ENCODE data around the gene SLC25A18. TPM values are rescaled to one million over a fixed set of nuclear protein-coding genes. Genes with fewer than 3 reads are reported as not detected.

Gene SLC25A18
- total and polyA plus RNA-seq, 2 of the 8 experiments (the other 6 are each of a cell fraction or from before 2014, with no cell fraction given): 2.8 to 2.9 TPM

DNA sequence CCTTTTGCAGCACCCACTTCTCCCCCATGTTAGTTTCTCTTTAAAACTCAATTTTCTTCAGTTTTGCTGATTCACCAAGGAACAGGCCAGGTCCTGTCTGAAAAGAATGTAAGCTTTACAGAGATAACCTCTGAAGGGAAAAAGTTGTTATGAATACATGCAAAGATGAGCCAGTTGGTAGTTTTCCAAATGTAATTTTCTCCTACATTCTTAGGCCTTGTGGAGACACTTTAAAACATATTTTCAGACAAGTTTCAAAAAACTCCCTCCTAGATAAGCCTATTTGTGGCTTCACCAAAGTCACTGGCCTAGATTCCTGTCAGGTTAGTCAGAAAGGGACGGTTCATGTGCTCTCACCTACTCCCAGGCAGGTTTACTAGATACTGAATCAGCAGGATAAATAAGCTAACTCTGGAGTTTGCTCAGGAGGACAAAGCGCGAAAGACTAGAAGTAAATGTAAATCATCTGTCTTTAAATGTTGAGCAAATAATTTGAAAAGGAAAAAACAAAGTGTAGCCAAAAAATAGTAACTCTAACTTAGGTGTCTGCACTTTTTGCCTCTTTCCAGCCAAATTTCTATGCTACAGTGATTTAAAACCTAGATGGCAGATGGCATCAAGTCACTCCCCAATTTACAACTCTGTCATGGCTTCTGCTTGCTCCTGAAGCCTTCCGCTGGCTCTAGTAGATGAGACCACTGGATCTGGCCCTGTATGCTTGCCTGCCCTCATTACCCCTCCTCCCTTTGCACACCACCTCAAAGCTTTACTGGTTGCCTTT, 70.1 kb downstream of the SLC25A18 start:
- Histone ChIP-seq H3K36me3 (ENCODE audit: control insufficient read depth in 2 of 4, insufficient read depth in 4 of 4, low read length in 3 of 4) (no peaks in the 10 kb centered on the region), H2BK5ac (ENCODE audit: low read depth, low read length) (no peak overlapping the region), H3K14ac (ENCODE audit: insufficient read length) (no peak overlapping the region), H4K20me1 (replicated peaks in 1 of 2; ENCODE audit: control insufficient read depth in 1 of 2, insufficient read depth in 2 of 2, low read length in 2 of 2) (no peaks in the 10 kb centered on the region), H3K4me1 (replicated peaks in 1 of 4; ENCODE audit: control insufficient read depth in 3 of 4, insufficient read depth in 4 of 4, low read length in 3 of 4) (peaks cover 0 to 4% (median 1%) of the 10 kb centered on the region in 4 experiments; a peak in 3 of 7 replicates), H2BK12ac (ENCODE audit: low read depth, low read length) (no peak overlapping the region; the same call in 1 of the 2 replicates), H3K9ac (replicated peaks in 1 of 4; ENCODE audit: extremely low read depth in 1 of 4, low read depth in 3 of 4, low read length in 3 of 4) (peak overlapping the region in 1 of 4 experiments; percentile 25; a peak in 1 of 7 replicates), H3K4me3 (ENCODE audit: extremely low read depth in 1 of 4, insufficient read depth in 2 of 4, low read depth in 3 of 4, low read length in 4 of 4) (no peak overlapping the region), H3K79me2 (ENCODE audit: control insufficient read depth in 1 of 2, insufficient read depth in 2 of 2, low read length in 2 of 2) (peaks cover 0 to 1% of the 10 kb centered on the region in 2 experiments; a peak in 2 of 4 replicates), H3K27me3 (replicated peaks in 1 of 4; ENCODE audit: control insufficient read depth in 3 of 4, extremely low read depth in 1 of 4, insufficient read depth in 3 of 4, low read length in 3 of 4) (no peaks in the 10 kb centered on the region), H2BK20ac (ENCODE audit: low read length) (no peak overlapping the region), H2AFZ (ENCODE audit: low read length) (no peak overlapping the region), H4K91ac (replicated peaks; ENCODE audit: insufficient read length, low read length) (no peak overlapping the region), H3K56ac (replicated peaks; ENCODE audit: insufficient read length, low read depth, low read length) (no peak overlapping the region), H4K5ac (ENCODE audit: insufficient read length, low read depth, low read length) (no peak overlapping the region), H2BK120ac (replicated peaks; ENCODE audit: low read depth, low read length) (no peak overlapping the region), H3K18ac (ENCODE audit: extremely low read depth, low read length) (no peak overlapping the region), H2BK15ac (ENCODE audit: low read length) (no peak overlapping the region), H4K8ac (ENCODE audit: extremely low read depth, insufficient read depth, low read length) (no peak overlapping the region), H3K9me3 (ENCODE audit: insufficient read depth in 2 of 2, low read depth in 1 of 2, low read length in 1 of 2) (no peaks in the 10 kb centered on the region), H3K23me2 (ENCODE audit: low read depth, low read length) (peaks cover 9% of the 10 kb centered on the region), H3K79me1 (ENCODE audit: low read depth, low read length) (no peaks in the 10 kb centered on the region), H3K4ac (replicated peaks; ENCODE audit: insufficient read length, low read depth, low read length) (no peak overlapping the region), H3K23ac (ENCODE audit: insufficient read length) (no peak overlapping the region), H3K27ac (ENCODE audit: low read depth, low read length) (no peak overlapping the region), H2AK5ac (ENCODE audit: low read depth, low read length) (no peak overlapping the region), H3K4me2 (ENCODE audit: insufficient read depth in 1 of 2, low read depth in 2 of 2, low read length in 2 of 2) (no peak overlapping the region)
- ChIA-PET POLR2A (ENCODE audit: partially characterized antibody) (interaction anchor here (1.1 kb wide), 1 partner anchor 43 kb away, joined by 3 read pairs; no protein-coding TSS in a partner anchor), CTCF (ENCODE audit: partially characterized antibody) (interaction anchor here (0.6 kb wide), 1 partner anchor 170 kb away, joined by 3 read pairs; no protein-coding TSS in a partner anchor)
- TF ChIP-seq BACH1 (IDR thresholded peaks at IDR 0.05; ENCODE audit: low read length): 0 out of 2 replicates have a peak, but pooled peaks have one; percentile 12
- TF ChIP-seq EZH2 (IDR thresholded peaks at IDR 0.05; ENCODE audit: low read depth, low read length, severe bottlenecking): no peak
- 90% methylated on average over 4 of the region's 4 CpGs; no CpG with 5 or more reads in 1 of the 2 experiments for WGBS, 2 experiments (ENCODE audit: extremely low coverage in 1 of 2, insufficient coverage in 1 of 2, insufficient read length in 1 of 2, insufficient replicate concordance in 2 of 2, low coverage in 1 of 2, low lambda C conversion rate in 2 of 2, missing lambda C conversion rate in 1 of 2)
- FAIRE-seq (no peak), DNase-seq (ENCODE audit: low read depth in 1 of 2, low spot score in 2 of 2) (no peak)
